Stimulated activated naive CD4-positive, alpha-beta T cell treated with Interleukin-2 at 50 U/mL for 16 hours (primary cell): ENCODE measurements around the gene SMIM9.

ENCODE experiments used
- DNase-seq: peaks from one replicate; lab custom pipeline; 2025; lab: John Stamatoyannopoulos, UW

The SMIM9 gene

GRCh38 chrX:154815274-154815818 lies 19.1 kb downstream of the SMIM9 start:
- no peak for DNase-seq

- DNase-seq: no peak
Observed at GRCh38 chrX:154813801-154814200, 20.7 kb downstream of the SMIM9 start.

DNA sequence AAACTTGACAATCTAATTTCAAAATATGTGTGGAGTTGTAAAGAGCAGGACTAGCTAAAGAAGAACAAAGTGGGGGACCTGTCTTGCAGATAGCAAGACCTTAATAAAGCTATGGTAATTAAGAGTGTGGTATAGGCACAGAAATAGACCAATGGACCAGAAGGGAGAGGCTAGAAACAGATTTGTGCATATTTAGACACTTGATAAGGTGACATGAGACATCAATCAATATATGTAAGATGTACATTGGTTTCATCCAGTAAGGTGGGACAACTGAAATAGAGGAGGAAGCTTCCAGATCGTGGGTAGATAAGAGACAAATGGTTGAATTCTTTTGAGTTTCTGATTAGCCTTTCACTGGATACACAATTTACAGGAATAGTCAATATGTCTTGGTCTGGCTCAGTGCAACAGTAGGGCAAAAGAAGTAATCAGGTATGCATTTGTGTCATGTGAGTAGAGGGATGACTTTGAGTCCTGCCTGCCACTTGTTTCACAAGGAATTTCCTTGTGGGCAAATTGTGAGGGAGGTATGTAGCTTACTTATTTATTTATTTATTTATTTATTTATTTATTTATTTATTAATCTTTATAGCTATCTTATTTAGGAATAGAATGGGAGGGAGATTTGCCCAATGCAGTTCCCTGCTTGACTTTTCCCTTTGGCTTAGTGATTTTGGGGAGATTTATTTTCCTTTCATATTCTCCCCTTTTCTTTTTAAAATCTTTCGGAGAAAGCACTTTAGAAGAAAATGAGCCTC lies 21.9 kb downstream of the SMIM9 start:
- DNase-seq: no peak

GRCh38 chrX:154809939-154810665 lies 24.4 kb downstream of the SMIM9 start:
- DNase-seq: no peak

GRCh38 chrX:154806837-154807501 lies 27.5 kb downstream of the SMIM9 start:
- DNase-seq: no peak

DNA sequence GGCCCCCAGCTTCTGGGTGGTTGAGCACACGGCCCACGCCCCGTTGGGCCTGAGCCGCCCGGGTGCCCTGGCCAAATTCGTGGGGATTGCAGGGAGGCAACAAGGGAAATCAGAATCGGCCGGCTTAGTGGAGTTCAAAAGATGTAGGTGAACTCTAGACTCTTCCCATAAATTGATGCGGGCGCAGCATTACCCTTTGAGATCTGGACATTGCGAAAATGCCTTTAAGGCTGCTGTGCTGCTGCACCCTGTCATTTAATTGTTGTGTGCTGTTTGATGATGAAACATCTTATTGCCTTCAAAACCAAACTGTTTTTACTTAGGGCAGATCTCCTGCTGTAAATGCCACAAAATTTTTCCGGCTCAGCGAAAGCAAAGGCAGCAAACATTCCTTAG lies 28.8 kb downstream of the SMIM9 start:
- no peak for DNase-seq

DNA sequence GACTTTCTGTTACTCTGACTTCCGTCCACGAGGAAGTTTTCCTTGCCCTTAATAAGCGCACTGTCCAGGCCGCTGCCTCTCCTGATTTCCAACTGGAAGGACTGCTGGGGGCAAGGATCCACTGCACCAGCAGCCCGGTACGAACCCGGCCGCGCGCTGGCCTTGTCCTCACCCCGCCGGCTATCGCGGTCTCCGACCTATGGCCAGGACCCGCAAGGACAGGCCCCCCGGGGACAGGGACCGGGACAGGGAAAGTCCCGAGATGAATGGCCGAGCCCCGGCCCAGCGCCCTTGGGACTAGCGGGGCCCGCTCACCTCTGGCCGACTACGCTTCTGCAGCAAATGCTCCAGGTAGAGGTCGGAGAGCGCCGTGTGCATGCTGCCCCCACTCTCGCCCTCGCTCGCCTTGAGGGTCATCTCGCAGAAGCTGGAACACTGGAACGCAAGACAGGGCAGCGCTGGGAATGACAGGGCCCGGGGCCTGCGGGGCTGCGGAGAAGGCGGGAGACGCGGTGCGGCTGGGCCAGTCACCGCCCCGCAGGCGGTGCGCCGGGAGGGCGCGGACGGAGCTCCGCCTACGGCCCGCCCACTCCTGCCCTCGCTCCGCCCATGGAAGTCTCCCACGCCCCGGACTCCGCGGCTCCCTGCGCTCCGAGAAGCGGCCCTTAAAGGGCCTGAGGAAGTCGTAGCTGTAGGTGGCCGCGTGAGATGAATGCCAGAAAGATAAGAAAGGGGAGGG lies 29.3 kb downstream of the SMIM9 start, which contains the start of gene MPP1:
Gene MPP1 (minus strand): TSS at position 529 of the 739 bp plus-strand sequence. CDS start 112 bp downstream, at position 417.
- peak; percentile 57 for DNase-seq

- DNase-seq: no peak
Observed at GRCh38 chrX:154804261-154804956, 30.1 kb downstream of the SMIM9 start.

DNA sequence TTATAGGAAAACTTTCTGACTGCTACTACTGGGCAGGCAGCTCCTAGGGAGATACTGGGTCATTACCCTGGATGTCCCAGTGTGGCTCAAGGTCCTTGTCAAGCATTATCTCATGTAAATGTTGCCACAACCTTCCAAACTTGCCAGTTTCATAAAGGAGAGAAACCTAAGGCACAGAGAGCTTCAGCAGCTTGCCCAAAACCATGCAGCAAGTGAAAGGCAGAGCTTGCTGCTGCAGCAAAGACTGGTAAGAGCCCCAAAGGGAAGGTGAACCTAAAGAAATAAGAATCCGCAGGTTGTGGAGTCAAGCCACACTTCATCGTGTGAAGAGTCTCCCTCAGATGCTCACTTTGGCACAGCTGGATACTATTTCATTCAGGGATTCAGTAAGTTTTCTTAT lies 31.5 kb downstream of the SMIM9 start:
- DNase-seq: no peak

- DNase-seq: no peak
Observed at GRCh38 chrX:154800478-154801210, 33.8 kb downstream of the SMIM9 start.

DNA sequence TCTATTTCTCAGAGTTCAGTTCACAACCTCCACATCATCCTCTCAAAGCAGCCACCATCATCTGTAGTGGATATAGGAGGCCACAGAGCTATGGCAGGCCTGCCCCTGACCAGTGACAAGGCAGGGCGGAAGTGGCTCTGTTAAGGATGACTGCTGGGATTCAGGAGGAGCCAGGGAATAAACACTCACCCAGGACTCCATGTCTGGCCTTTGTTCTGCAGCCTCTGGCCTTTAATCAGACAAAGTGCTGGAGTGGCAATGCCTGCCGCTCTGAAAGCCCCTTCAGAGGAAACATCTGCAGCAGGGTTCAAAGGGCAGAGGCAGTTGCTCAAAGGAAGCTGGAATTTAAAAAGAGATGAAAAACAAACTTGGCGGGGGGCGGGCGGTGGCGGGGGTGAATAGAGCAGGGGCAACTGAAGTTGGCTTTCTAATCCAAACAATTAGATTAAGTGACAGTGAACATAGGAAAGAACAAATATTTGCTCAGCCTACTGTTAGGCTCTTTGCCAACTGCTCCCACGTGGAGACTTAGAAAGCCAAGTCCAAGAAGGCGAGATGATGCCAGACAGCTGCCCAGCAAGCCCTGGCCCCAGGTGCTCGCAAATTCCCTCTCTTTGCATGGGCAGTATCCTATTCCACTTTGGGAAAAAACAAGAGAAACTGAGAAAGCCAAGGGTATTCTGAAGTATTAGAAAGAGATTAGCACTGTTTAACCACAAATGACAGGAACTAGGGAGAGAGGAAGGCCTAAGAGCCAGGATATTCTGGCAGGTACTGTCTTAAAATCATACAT lies 34.7 kb downstream of the SMIM9 start:
- DNase-seq: no peak

GRCh38 chrX:154797006-154797405 lies 37.5 kb downstream of the SMIM9 start:
- no peak for DNase-seq

GRCh38 chrX:154795016-154795415 lies 39.4 kb downstream of the SMIM9 start:
- DNase-seq: no peak

DNA sequence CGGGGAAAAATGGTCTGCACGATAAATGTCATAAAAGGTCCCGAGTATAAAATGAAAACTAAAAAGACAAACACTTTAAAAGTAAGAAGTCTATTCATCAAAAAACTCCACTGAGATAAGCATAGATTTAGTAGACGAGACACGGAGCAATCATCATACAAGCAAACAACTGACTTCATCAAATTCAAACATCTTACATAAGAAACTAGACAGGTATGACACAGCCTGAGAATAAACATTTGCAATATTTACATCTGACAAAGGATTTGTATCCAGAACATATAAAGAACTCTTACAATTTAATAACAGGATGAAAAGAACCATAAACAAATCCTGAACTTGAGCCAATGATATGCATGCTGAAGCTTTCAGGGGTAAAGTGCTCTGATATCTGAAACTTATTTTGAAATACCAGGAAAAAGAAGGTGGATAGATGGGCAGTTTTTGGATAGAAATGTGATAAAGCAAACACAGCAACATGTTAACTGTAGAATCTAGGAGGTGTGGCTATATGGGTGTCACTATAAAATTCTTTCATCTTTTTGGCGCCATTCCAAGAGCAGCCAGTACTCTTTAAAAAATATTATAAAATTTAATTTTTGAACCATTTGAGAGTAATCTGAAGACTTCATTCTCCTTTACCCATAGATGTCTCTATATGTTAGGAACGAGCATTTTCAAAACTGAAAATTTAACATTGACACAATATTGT lies 41.2 kb downstream of the SMIM9 start:
- no peak for DNase-seq

DNA sequence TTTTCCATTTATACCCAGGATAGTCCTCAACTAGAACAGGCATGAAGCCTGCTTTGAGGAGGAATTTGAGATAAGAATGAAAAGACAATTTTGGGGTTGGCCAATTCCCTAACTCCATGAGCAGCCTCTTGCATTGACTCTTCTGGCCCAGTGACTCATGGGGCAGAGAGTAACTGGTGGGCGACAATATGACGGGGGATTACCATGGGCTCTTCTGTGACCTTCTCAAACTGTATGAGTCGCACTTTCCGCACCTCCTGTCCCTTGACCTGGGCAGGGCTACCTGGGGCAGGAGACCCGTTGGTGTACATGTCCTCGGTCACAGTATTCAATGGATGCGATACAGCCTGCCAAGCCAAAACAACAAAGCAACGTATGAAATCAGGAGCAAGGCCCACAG lies 42.5 kb downstream of the SMIM9 start:
- no peak for DNase-seq

- DNase-seq: no peak
Observed at GRCh38 chrX:154791467-154791866, 43.0 kb downstream of the SMIM9 start.

- DNase-seq: no peak
Observed at GRCh38 chrX:154785716-154786115, 48.7 kb downstream of the SMIM9 start.

- no peak for DNase-seq
Observed at GRCh38 chrX:154784149-154784995, 50.1 kb downstream of the SMIM9 start.
